Astrocyte (in vitro differentiated cells and primary cell): ENCODE measurements around the gene CCDC92B.

Experiments
- EZH2 ChIP-seq: IDR thresholded peaks from 2 replicates; pipeline ENCODE4 v1.6.1; 2012; ENCODE audit warnings: mild to moderate bottlenecking, low read length, inconsistent platforms; ENCODE audit not compliant: insufficient read depth
- TF ChIP-seq, protein P1 (sequence below): IDR thresholded peaks from 2 replicates; pipeline ENCODE4 v1.5.1; 2011; ENCODE audit warnings: low read depth, mild to moderate bottlenecking, inconsistent platforms, low read length, moderate library complexity; ENCODE audit not compliant: insufficient read depth

DNA sequence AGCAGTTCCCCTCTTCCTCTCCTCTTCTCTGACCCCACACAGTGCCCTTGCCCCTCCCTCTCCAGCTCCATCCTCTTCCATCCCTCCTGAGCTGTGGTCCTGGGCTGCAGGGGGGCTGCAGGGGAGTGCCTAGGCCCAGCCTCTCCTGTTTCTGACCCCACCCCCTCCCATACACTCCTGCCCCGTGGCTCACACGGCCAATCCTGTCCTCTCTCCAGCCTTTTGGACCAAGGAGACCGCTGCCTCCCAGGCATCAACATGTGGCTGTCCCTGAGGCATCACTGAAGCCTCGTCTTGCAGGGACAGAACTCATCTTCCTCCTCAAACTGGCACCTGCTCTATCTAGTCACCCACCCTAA lies 44.6 kb downstream of the CCDC92B start:
- TF ChIP-seq, protein P1, sequence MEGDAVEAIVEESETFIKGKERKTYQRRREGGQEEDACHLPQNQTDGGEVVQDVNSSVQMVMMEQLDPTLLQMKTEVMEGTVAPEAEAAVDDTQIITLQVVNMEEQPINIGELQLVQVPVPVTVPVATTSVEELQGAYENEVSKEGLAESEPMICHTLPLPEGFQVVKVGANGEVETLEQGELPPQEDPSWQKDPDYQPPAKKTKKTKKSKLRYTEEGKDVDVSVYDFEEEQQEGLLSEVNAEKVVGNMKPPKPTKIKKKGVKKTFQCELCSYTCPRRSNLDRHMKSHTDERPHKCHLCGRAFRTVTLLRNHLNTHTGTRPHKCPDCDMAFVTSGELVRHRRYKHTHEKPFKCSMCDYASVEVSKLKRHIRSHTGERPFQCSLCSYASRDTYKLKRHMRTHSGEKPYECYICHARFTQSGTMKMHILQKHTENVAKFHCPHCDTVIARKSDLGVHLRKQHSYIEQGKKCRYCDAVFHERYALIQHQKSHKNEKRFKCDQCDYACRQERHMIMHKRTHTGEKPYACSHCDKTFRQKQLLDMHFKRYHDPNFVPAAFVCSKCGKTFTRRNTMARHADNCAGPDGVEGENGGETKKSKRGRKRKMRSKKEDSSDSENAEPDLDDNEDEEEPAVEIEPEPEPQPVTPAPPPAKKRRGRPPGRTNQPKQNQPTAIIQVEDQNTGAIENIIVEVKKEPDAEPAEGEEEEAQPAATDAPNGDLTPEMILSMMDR: no peak
- TF ChIP-seq EZH2: no peak
